Natural killer cell (primary cell): ENCODE data around the gene TTLL11. TPM values are rescaled to one million over a fixed set of nuclear protein-coding genes. Genes with fewer than 3 reads are reported as not detected.

ENCODE experiments used
- ATAC-seq, 3 donors: fragments of 150-1000 bp in 2 of 3; fragments of 200-7000 bp in 1 of 3; cut with Tn5 transposase; 1 replicate in 1 of 3; 2 replicates in 2 of 3; pipeline ENCODE4 v1.10.0; 2021; ENCODE audit warnings: mild to moderate bottlenecking in 2 of 3, moderate library complexity in 2 of 3
- DNase-seq, 2 donors: peaks; one replicate each; pipeline versions ENCODE4 v3.0.0 to v3.0.0-alpha.2; 2013 to 2021; ENCODE audit warnings: mixed read lengths in 1 of 2
- H3K27ac ChIP-seq: one replicate; pipeline ENCODE4 v1.5.1; 2013; ENCODE audit warnings: mild to moderate bottlenecking, low read length
- H3K27me3 ChIP-seq: one replicate; pipeline ENCODE4 v1.6.1; 2013; ENCODE audit warnings: low read length; ENCODE audit not compliant: control insufficient read depth, insufficient read depth
- H3K36me3 ChIP-seq: one replicate; pipeline ENCODE4 v1.6.1; 2013; ENCODE audit warnings: low read length; ENCODE audit not compliant: control insufficient read depth, insufficient read depth
- H3K4me1 ChIP-seq: one replicate; pipeline ENCODE4 v1.6.1; 2013; ENCODE audit warnings: low read length; ENCODE audit not compliant: control insufficient read depth, insufficient read depth
- H3K4me3 ChIP-seq: one replicate; pipeline ENCODE4 v1.5.1; 2013; ENCODE audit warnings: low read length
- H3K9me3 ChIP-seq: one replicate; pipeline ENCODE4 v1.6.1; 2013; ENCODE audit warnings: low read length; ENCODE audit not compliant: control insufficient read depth, insufficient read depth
- H3K27ac Mint-ChIP-seq, 2 donors: one replicate each; pipeline ENCODE4 v1.8.0; 2022; ENCODE audit warnings: mild to moderate bottlenecking in 2 of 2, mixed read lengths in 2 of 2, moderate library complexity in 1 of 2
- H3K27me3 Mint-ChIP-seq, 2 donors: one replicate each; pipeline ENCODE4 v1.8.0; 2022; ENCODE audit warnings: low read depth in 2 of 2, mixed read lengths in 2 of 2
- H3K36me3 Mint-ChIP-seq: one replicate; pipeline ENCODE4 v1.8.0; 2022; ENCODE audit warnings: mixed read lengths
- H3K4me1 Mint-ChIP-seq, 2 donors: one replicate each; pipeline ENCODE4 v1.8.0; 2022; ENCODE audit warnings: mixed read lengths in 2 of 2
- H3K4me3 Mint-ChIP-seq: one replicate; pipeline ENCODE4 v1.8.0; 2022; ENCODE audit warnings: mild to moderate bottlenecking, moderate library complexity, mixed read lengths
- H3K9me3 Mint-ChIP-seq, 2 donors: one replicate each; pipeline ENCODE4 v1.8.0; 2022; ENCODE audit warnings: mixed read lengths in 2 of 2
- CTCF ChIP-seq: fragments of 200-600 bp; IDR thresholded peaks from one replicate; pipeline ENCODE4 v1.8.0; 2022; ENCODE audit warnings: antibody characterized with exemption
- WGBS: methylation state at CpG from one replicate; pipeline ENCODE4 v1.1.7; 2013; ENCODE audit warnings: missing lambda C conversion rate; ENCODE audit not compliant: insufficient coverage; 5-methylcytosine and 5-hydroxymethylcytosine counted together
- intact Hi-C: fragments of 100-400 bp; cut with micrococcal nuclease; formaldehyde crosslinking; loops from one replicate; pipeline ENCODE4 v1.14.2; 2022
- total RNA-seq, 4 donors: library from RNA; stranded (reverse); fragments of 120-200 nt in 1 of 4; gene quantifications; one replicate each; pipeline versions ENCODE4 v1.2.3 to v1.2.4, GENCODE V29; 2013 to 2022

The TTLL11 gene
- total RNA-seq, 3 donors from 2014 or later (not counting 1 experiment from before 2014, with no cell fraction given): 3.4 to 4.6 (median 3.6) TPM

GRCh38 chr9:121887553-121888437, 205.3 kb downstream of the TTLL11 start:
- no peak for DNase-seq
- intact Hi-C loops: no loop called here
- no peak overlapping the region for H3K27ac Mint-ChIP-seq
- H3K4me1 Mint-ChIP-seq: no peaks in the 10 kb centered on the region
- Histone ChIP-seq H3K36me3 (no peaks in the 10 kb centered on the region), H3K4me3 (no peak overlapping the region), H3K9me3 (no peaks in the 10 kb centered on the region), H3K27ac (no peak overlapping the region), H3K27me3 (no peaks in the 10 kb centered on the region), H3K4me1 (no peaks in the 10 kb centered on the region)
- no peak overlapping the region for H3K4me3 Mint-ChIP-seq
- H3K27me3 Mint-ChIP-seq: no peaks in the 10 kb centered on the region
- ATAC-seq: no peak
- H3K36me3 Mint-ChIP-seq: no peaks in the 10 kb centered on the region
- no peaks in the 10 kb centered on the region for H3K9me3 Mint-ChIP-seq
- WGBS: 87% methylated on average over 13 of the region's 13 CpGs
- TF ChIP-seq CTCF: no peak

GRCh38 chr9:121886759-121887485, 206.2 kb downstream of the TTLL11 start:
- H3K27me3 Mint-ChIP-seq: no peaks in the 10 kb centered on the region
- no peak overlapping the region for H3K4me3 ChIP-seq
- ATAC-seq: no peak
- intact Hi-C loops: no loop called here
- H3K9me3 Mint-ChIP-seq: no peaks in the 10 kb centered on the region
- no peak for TF ChIP-seq CTCF
- H3K36me3 Mint-ChIP-seq: no peaks in the 10 kb centered on the region
- no peak overlapping the region for H3K27ac Mint-ChIP-seq
- H3K27me3 ChIP-seq: no peaks in the 10 kb centered on the region
- H3K4me1 Mint-ChIP-seq: no peaks in the 10 kb centered on the region
- H3K4me1 ChIP-seq: no peaks in the 10 kb centered on the region
- WGBS: 85% methylated on average over 11 of the region's 11 CpGs
- no peak overlapping the region for H3K27ac ChIP-seq
- DNase-seq: no peak
- no peaks in the 10 kb centered on the region for H3K9me3 ChIP-seq
- no peak overlapping the region for H3K4me3 Mint-ChIP-seq
- no peaks in the 10 kb centered on the region for H3K36me3 ChIP-seq

- H3K36me3 ChIP-seq: no peaks in the 10 kb centered on the region
- no peak overlapping the region for H3K27ac ChIP-seq
- no peaks in the 10 kb centered on the region for H3K27me3 ChIP-seq
- Mint-ChIP-seq H3K4me3 (no peak overlapping the region), H3K9me3 (no peaks in the 10 kb centered on the region), H3K27me3 (no peaks in the 10 kb centered on the region), H3K4me1 (no peaks in the 10 kb centered on the region), H3K36me3 (no peaks in the 10 kb centered on the region), H3K27ac (no peak overlapping the region)
- 44% methylated on average over 6 of the region's 6 CpGs for WGBS
- H3K9me3 ChIP-seq: no peaks in the 10 kb centered on the region
- intact Hi-C loops: no loop called here
- H3K4me1 ChIP-seq: no peaks in the 10 kb centered on the region
- no peak for DNase-seq
- ATAC-seq: no peak
- no peak overlapping the region for H3K4me3 ChIP-seq
- TF ChIP-seq CTCF: no peak
Measured at GRCh38 chr9:121885345-121885901, 207.7 kb downstream of the TTLL11 start.
